GM21723 (cell line): ENCODE measurements around the gene FARS2.

Source experiments
- ATAC-seq: cut with Tn5 transposase; IDR thresholded peaks from one replicate; pipeline ENCODE4 v1.9.1; 2021; ENCODE audit warnings: mild to moderate bottlenecking, moderate library complexity; ENCODE audit not compliant: unreplicated experiment

FARS2 gene

GRCh38 chr6:5365436-5366195, 104.3 kb downstream of the FARS2 start:
- no peak for ATAC-seq

- ATAC-seq: no peak
These were observed 105.6 kb downstream of the FARS2 start for GRCh38 chr6:5366941-5367340.

GRCh38 chr6:5367510-5367909, 106.2 kb downstream of the FARS2 start:
- ATAC-seq: no peak

- no peak for ATAC-seq
These were observed 112.1 kb downstream of the FARS2 start for GRCh38 chr6:5373430-5373829.

- ATAC-seq: no peak
These were observed 117.0 kb downstream of the FARS2 start for GRCh38 chr6:5378331-5378730.

- ATAC-seq: no peak
These were observed 118.4 kb downstream of the FARS2 start for GRCh38 chr6:5379647-5380242.

GRCh38 chr6:5383856-5384255, 122.5 kb downstream of the FARS2 start:
- ATAC-seq: no peak

- no peak for ATAC-seq
These were observed 123.0 kb downstream of the FARS2 start for GRCh38 chr6:5384276-5384675.

GRCh38 chr6:5388326-5388725, 127.0 kb downstream of the FARS2 start:
- ATAC-seq: no peak

GRCh38 chr6:5389086-5389745, 127.9 kb downstream of the FARS2 start:
- no peak for ATAC-seq

- no peak for ATAC-seq
These were observed 128.9 kb downstream of the FARS2 start for GRCh38 chr6:5390177-5390576.

GRCh38 chr6:5394280-5394679, 133.0 kb downstream of the FARS2 start:
- no peak for ATAC-seq

- no peak for ATAC-seq
These were observed 134.4 kb downstream of the FARS2 start for GRCh38 chr6:5395719-5396118.

GRCh38 chr6:5398530-5398929, 137.2 kb downstream of the FARS2 start:
- ATAC-seq: no peak

GRCh38 chr6:5399391-5399790, 138.1 kb downstream of the FARS2 start:
- ATAC-seq: no peak

GRCh38 chr6:5401845-5402738, 140.8 kb downstream of the FARS2 start:
- ATAC-seq: no peak

- no peak for ATAC-seq
These were observed 141.8 kb downstream of the FARS2 start for GRCh38 chr6:5403076-5403475.

GRCh38 chr6:5403609-5404008, 142.3 kb downstream of the FARS2 start:
- no peak for ATAC-seq

- no peak for ATAC-seq
These were observed 144.7 kb downstream of the FARS2 start for GRCh38 chr6:5405976-5406375.

GRCh38 chr6:5411414-5411813, 150.1 kb downstream of the FARS2 start:
- no peak for ATAC-seq

GRCh38 chr6:5412017-5412416, 150.7 kb downstream of the FARS2 start:
- ATAC-seq: no peak
